Tibial nerve (tissue), 3 donors: ENCODE results near the gene XPNPEP2.

Experiments
- CTCF ChIP-seq, 5 experiments: fragments of 200-600 bp in 3 of 5; fragments of 450-650 bp in 2 of 5; sonication (generic) in 3 of 5; IDR thresholded peaks; one replicate each; pipeline ENCODE4 v1.5.1; 2016 to 2019; ENCODE audit warnings: antibody characterized with exemption in 5 of 5, mild to moderate bottlenecking in 3 of 5, moderate library complexity in 2 of 5
- POLR2A ChIP-seq, 2 donors: fragments of 450-650 bp; IDR thresholded peaks; one replicate each; pipeline ENCODE4 v1.6.1; 2017; ENCODE audit warnings: antibody characterized with exemption in 2 of 2, mild to moderate bottlenecking in 2 of 2, moderate library complexity in 2 of 2

GRCh38 chrX:129808829-129809796 is 70.3 kb downstream of the XPNPEP2 start:
- TF ChIP-seq CTCF (IDR thresholded peaks at IDR 0.05) (no peak), POLR2A (IDR thresholded peaks at IDR 0.05) (no peak)
